Stomach smooth muscle (tissue), 2 donors: Measurements from ENCODE around the gene PSTPIP1.

Source experiments
- H3K27ac ChIP-seq: one replicate; pipeline ENCODE4 v1.7.0; 2013; ENCODE audit warnings: mild to moderate bottlenecking, low read length, inconsistent platforms
- H3K27me3 ChIP-seq, 2 donors: one replicate each; pipeline ENCODE4 v1.7.0; 2013; ENCODE audit warnings: low read length in 2 of 2; ENCODE audit not compliant: insufficient read depth in 2 of 2, control insufficient read depth in 1 of 2
- H3K36me3 ChIP-seq, 2 donors: one replicate each; pipeline ENCODE4 v1.7.0; 2013; ENCODE audit warnings: low read length in 2 of 2; ENCODE audit not compliant: control insufficient read depth in 2 of 2, insufficient read depth in 2 of 2
- H3K4me1 ChIP-seq: one replicate; pipeline ENCODE4 v1.7.0; 2013; ENCODE audit warnings: low read length; ENCODE audit not compliant: control insufficient read depth, insufficient read depth
- H3K4me3 ChIP-seq, 2 donors: one replicate each; pipeline ENCODE4 v1.7.0; 2013; ENCODE audit warnings: low read length in 2 of 2
- H3K9ac ChIP-seq, 2 donors: one replicate each; pipeline ENCODE4 v1.7.0; 2013; ENCODE audit warnings: low read length in 2 of 2, mild to moderate bottlenecking in 1 of 2
- H3K9me3 ChIP-seq, 2 donors: one replicate each; pipeline ENCODE4 v1.7.0; 2013; ENCODE audit warnings: low read length in 2 of 2; ENCODE audit not compliant: control insufficient read depth in 2 of 2
- donor health status: healthy.
- donor health status: Pancreatic carcinoma.

The PSTPIP1 gene

GRCh38 chr15:77002436-77002835 lies 7.5 kb downstream of the PSTPIP1 start:
- H3K9me3 ChIP-seq, result no peaks in the 10 kb centered on the region
- no peak overlapping the region for H3K9ac ChIP-seq
- H3K27ac ChIP-seq, result no peak overlapping the region
- H3K27me3 ChIP-seq, result no peaks in the 10 kb centered on the region
- H3K4me3 ChIP-seq, result no peak overlapping the region
- H3K4me1 ChIP-seq, result peaks cover 2% of the 10 kb centered on the region
- H3K36me3 ChIP-seq, result no peaks in the 10 kb centered on the region

- Histone ChIP-seq H3K27me3 (no peaks in the 10 kb centered on the region), H3K27ac (no peak overlapping the region), H3K4me3 (no peak overlapping the region), H3K9me3 (no peaks in the 10 kb centered on the region), H3K9ac (no peak overlapping the region), H3K36me3 (no peaks in the 10 kb centered on the region), H3K4me1 (peaks cover 2% of the 10 kb centered on the region)
These were observed 8.3 kb downstream of the PSTPIP1 start for GRCh38 chr15:77002954-77003912.

GRCh38 chr15:77004189-77004588 lies 9.3 kb downstream of the PSTPIP1 start:
- Histone ChIP-seq H3K36me3 (no peaks in the 10 kb centered on the region), H3K27ac (no peak overlapping the region), H3K27me3 (no peaks in the 10 kb centered on the region), H3K9ac (no peak overlapping the region), H3K4me3 (no peak overlapping the region), H3K4me1 (no peaks in the 10 kb centered on the region), H3K9me3 (no peaks in the 10 kb centered on the region)

GRCh38 chr15:77009176-77009575 lies 14.2 kb downstream of the PSTPIP1 start:
- no peaks in the 10 kb centered on the region for H3K36me3 ChIP-seq
- H3K4me1 ChIP-seq, result no peaks in the 10 kb centered on the region
- H3K27me3 ChIP-seq, result no peaks in the 10 kb centered on the region
- H3K9me3 ChIP-seq, result no peaks in the 10 kb centered on the region
- no peak overlapping the region for H3K4me3 ChIP-seq
- H3K27ac ChIP-seq, result no peak overlapping the region
- H3K9ac ChIP-seq, result no peak overlapping the region

GRCh38 chr15:77009646-77010311 lies 14.9 kb downstream of the PSTPIP1 start:
- Histone ChIP-seq H3K27me3 (no peaks in the 10 kb centered on the region), H3K9ac (no peak overlapping the region), H3K27ac (no peak overlapping the region)

GRCh38 chr15:77010312-77010686 lies 15.4 kb downstream of the PSTPIP1 start:
- Histone ChIP-seq H3K4me3 (no peak overlapping the region), H3K9me3 (no peaks in the 10 kb centered on the region), H3K9ac (no peak overlapping the region), H3K27me3 (no peaks in the 10 kb centered on the region), H3K4me1 (no peaks in the 10 kb centered on the region), H3K36me3 (no peaks in the 10 kb centered on the region), H3K27ac (no peak overlapping the region)

More at GRCh38 chr15:77009646-77010311, 14.9 kb downstream of the PSTPIP1 start:
- Histone ChIP-seq H3K4me3 (no peak overlapping the region), H3K4me1 (no peaks in the 10 kb centered on the region), H3K36me3 (no peaks in the 10 kb centered on the region), H3K9me3 (no peaks in the 10 kb centered on the region)

GRCh38 chr15:77010857-77011256 lies 15.9 kb downstream of the PSTPIP1 start:
- no peak overlapping the region for H3K9ac ChIP-seq
- H3K27me3 ChIP-seq, result no peaks in the 10 kb centered on the region
- no peaks in the 10 kb centered on the region for H3K36me3 ChIP-seq
- H3K4me3 ChIP-seq, result no peak overlapping the region
- no peaks in the 10 kb centered on the region for H3K9me3 ChIP-seq
- no peak overlapping the region for H3K27ac ChIP-seq
- no peaks in the 10 kb centered on the region for H3K4me1 ChIP-seq

GRCh38 chr15:77012117-77012712 lies 17.3 kb downstream of the PSTPIP1 start:
- H3K36me3 ChIP-seq, result no peaks in the 10 kb centered on the region
- no peak overlapping the region for H3K9ac ChIP-seq
- no peaks in the 10 kb centered on the region for H3K27me3 ChIP-seq
- H3K27ac ChIP-seq, result no peak overlapping the region
- H3K9me3 ChIP-seq, result no peaks in the 10 kb centered on the region
- H3K4me1 ChIP-seq, result no peaks in the 10 kb centered on the region
- no peak overlapping the region for H3K4me3 ChIP-seq

- Histone ChIP-seq H3K27ac (no peak overlapping the region), H3K4me3 (no peak overlapping the region), H3K27me3 (no peaks in the 10 kb centered on the region), H3K9me3 (no peaks in the 10 kb centered on the region), H3K9ac (no peak overlapping the region), H3K4me1 (no peaks in the 10 kb centered on the region), H3K36me3 (no peaks in the 10 kb centered on the region)
These were observed 17.9 kb downstream of the PSTPIP1 start for GRCh38 chr15:77012868-77013267.

- Histone ChIP-seq H3K27me3 (no peaks in the 10 kb centered on the region), H3K9me3 (no peaks in the 10 kb centered on the region), H3K4me3 (no peak overlapping the region), H3K9ac (no peak overlapping the region), H3K4me1 (no peaks in the 10 kb centered on the region), H3K27ac (no peak overlapping the region), H3K36me3 (no peaks in the 10 kb centered on the region)
These were observed 18.8 kb downstream of the PSTPIP1 start for GRCh38 chr15:77013776-77014131.
